ENCODE results near the gene HOXB3. TPM values are rescaled to one million over a fixed set of nuclear protein-coding genes. Genes with fewer than 3 reads are reported as not detected.

HOXB3 gene
- total RNA-seq, 1 donor from 2014 or later: 4.2 TPM

DNA sequence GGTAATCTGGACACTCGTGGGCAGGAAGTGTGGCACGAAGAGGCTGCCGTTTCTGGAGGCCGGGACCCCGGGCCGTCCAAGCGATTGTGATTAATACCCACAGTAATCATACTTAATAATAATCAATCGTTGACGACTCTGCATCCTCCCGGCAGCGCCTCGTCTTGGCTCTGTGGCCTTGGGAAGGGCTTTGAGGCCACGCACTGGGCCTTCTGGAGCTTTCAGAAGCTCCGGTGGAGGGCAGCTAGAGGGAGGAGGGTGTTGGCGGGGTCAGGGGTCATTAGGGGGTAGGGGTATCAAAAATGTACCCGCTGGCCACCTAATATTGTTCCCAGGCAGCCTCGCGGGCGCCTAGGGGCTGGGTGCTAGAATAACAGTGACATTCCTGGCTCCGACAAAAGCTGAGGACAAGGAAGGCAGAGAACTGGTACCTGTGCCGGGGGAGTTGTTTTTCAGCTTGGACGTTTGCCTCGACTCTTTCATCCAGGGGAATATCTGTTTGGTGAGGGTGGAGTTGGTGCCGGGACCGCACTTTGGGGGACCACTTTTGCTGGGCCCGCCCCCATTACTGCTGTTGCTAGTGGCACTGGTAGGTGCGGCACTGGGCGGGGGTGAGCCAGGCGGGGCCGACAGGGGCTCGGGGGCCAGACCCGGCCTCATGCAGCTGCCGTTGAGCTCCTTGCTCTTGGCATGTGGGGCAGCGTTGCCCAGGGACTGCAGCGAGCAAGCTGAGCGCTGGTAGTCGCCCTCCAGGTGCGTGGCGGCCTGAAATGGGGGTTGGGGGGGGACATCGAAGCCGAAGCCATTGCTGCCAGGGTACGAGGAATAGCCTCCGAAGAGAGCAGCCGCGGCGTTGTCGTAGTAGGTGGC lies 38.2 kb downstream of the HOXB3 start:
- Histone ChIP-seq H3K9me3 (ENCODE audit: control insufficient read depth in 3 of 3, low read length in 3 of 3) (no peaks in the 10 kb centered on the region), H3K36me3 (ENCODE audit: control insufficient read depth in 3 of 3, insufficient read depth in 3 of 3, low read length in 3 of 3) (peaks cover 0 to 3% (median 0%) of the 10 kb centered on the region in 3 donors), H3K27ac (ENCODE audit: low read depth, low read length) (no peak overlapping the region), H3K4me3 (ENCODE audit: low read length in 3 of 3) (no peak overlapping the region), H3K27me3 (ENCODE audit: control insufficient read depth in 3 of 3, insufficient read depth in 3 of 3, low read length in 3 of 3) (peaks cover 3 to 76% (median 58%) of the 10 kb centered on the region in 3 donors), H3K4me1 (ENCODE audit: control insufficient read depth in 3 of 3, insufficient read depth in 3 of 3, low read length in 3 of 3) (peaks cover 0 to 15% (median 3%) of the 10 kb centered on the region in 3 donors), H3K9ac (ENCODE audit: low read depth in 1 of 3, low read length in 3 of 3) (no peak overlapping the region)

DNA sequence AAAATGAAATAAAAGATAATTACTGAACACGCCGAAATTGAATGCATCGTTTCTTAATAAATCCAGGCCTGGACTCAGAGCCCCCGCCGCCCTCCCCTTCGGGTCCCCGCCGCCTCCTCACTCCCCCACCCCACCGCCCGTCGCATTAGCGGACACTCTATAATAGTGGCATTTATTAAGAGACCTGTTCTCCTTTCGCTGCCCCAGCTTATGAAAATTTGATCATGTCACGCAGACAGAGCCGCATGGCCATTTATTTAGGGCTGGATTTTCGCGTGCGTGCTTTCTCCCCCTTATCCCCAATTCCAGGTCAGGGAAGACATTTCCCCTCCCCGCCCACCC lies 38.9 kb downstream of the HOXB3 start:
- Histone ChIP-seq H3K4me3 (ENCODE audit: low read length in 3 of 3) (no peak overlapping the region), H3K9ac (ENCODE audit: low read depth in 1 of 3, low read length in 3 of 3) (no peak overlapping the region), H3K9me3 (ENCODE audit: control insufficient read depth in 3 of 3, low read length in 3 of 3) (no peaks in the 10 kb centered on the region), H3K27ac (ENCODE audit: low read depth, low read length) (no peak overlapping the region), H3K27me3 (ENCODE audit: control insufficient read depth in 3 of 3, insufficient read depth in 3 of 3, low read length in 3 of 3) (peaks cover 3 to 79% (median 58%) of the 10 kb centered on the region in 3 donors), H3K4me1 (ENCODE audit: control insufficient read depth in 3 of 3, insufficient read depth in 3 of 3, low read length in 3 of 3) (peaks cover 0 to 19% (median 3%) of the 10 kb centered on the region in 3 donors), H3K36me3 (ENCODE audit: control insufficient read depth in 3 of 3, insufficient read depth in 3 of 3, low read length in 3 of 3) (peaks cover 0 to 3% (median 0%) of the 10 kb centered on the region in 3 donors)

DNA sequence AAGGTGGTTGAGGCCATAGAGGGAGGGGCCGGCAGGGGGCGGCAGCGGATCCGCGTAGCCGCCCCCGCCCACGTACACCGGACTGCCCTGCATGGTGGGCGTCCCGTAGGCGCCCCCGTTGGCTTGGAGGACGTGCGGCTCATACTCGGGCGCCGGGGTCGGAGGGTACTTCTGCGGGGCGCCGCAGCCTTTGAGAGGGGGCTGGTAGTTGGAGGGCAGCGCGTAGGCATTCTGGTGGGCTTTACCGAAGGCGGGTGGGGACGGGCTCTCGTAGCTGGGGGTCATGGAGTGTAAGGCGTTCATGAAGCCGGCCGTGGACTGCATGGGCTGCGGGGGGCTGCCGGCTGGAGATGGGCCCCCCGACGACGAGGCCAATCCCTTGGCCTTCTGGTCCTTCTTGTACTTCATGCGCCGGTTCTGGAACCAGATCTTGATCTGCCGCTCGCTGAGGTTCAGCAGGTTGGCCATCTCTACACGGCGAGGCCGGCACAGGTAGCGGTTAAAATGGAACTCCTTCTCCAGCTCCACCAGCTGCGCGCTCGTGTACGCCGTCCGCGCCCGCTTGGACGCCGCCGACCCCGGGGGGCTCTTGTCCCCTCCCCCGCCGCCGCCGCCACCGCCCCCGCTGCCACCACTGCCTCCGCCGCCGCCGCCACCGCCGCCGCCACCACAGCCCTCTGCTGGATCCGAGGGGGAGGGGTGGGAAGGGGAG lies 39.4 kb downstream of the HOXB3 start:
- no peak overlapping the region for H3K9ac ChIP-seq (ENCODE audit: low read depth in 1 of 3, low read length in 3 of 3)
- peaks cover 0 to 23% (median 3%) of the 10 kb centered on the region in 3 donors for H3K4me1 ChIP-seq (ENCODE audit: control insufficient read depth in 3 of 3, insufficient read depth in 3 of 3, low read length in 3 of 3)
- H3K27me3 ChIP-seq (ENCODE audit: control insufficient read depth in 3 of 3, insufficient read depth in 3 of 3, low read length in 3 of 3): peaks cover 3 to 78% (median 58%) of the 10 kb centered on the region in 3 donors
- no peaks in the 10 kb centered on the region for H3K9me3 ChIP-seq (ENCODE audit: control insufficient read depth in 3 of 3, low read length in 3 of 3)
- H3K36me3 ChIP-seq (ENCODE audit: control insufficient read depth in 3 of 3, insufficient read depth in 3 of 3, low read length in 3 of 3): peaks cover 0 to 3% (median 0%) of the 10 kb centered on the region in 3 donors
- H3K27ac ChIP-seq (ENCODE audit: low read depth, low read length): no peak overlapping the region
- H3K4me3 ChIP-seq (ENCODE audit: low read length in 3 of 3): no peak overlapping the region

DNA sequence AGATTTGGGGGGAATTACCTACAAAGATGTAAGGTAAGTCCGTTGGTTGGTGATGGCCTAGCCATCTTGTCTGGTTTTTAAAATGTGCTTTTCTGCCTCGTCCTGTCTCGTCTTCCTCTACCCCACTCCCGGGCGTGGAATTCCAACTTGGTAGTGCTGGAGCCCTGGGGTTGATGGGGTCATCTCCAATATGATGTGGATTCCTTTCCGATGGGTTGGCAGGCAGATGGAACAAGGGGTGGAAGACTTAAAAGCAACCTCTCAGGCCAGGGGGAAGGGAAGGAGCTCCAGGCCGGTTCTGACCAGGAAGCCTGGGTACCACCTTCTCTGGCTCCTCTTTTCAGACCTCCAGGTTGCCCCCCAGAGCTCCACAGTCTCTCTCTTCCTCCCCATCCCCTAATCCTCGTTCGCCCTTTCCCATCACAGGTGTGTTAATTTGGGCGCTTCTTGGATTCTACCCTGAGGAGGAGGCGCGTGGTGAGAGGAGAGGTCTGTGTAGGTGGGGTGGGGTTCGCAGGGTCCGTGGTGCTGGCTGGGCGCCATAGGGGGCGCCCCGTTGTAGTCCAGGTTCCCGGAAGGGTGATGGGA lies 40.0 kb downstream of the HOXB3 start:
- Histone ChIP-seq H3K36me3 (ENCODE audit: control insufficient read depth in 3 of 3, insufficient read depth in 3 of 3, low read length in 3 of 3) (peaks cover 0 to 3% (median 0%) of the 10 kb centered on the region in 3 donors), H3K9me3 (ENCODE audit: control insufficient read depth in 3 of 3, low read length in 3 of 3) (no peaks in the 10 kb centered on the region), H3K9ac (ENCODE audit: low read depth in 1 of 3, low read length in 3 of 3) (no peak overlapping the region), H3K4me3 (ENCODE audit: low read length in 3 of 3) (no peak overlapping the region), H3K27ac (ENCODE audit: low read depth, low read length) (no peak overlapping the region), H3K27me3 (ENCODE audit: control insufficient read depth in 3 of 3, insufficient read depth in 3 of 3, low read length in 3 of 3) (peaks cover 3 to 84% (median 61%) of the 10 kb centered on the region in 3 donors), H3K4me1 (ENCODE audit: control insufficient read depth in 3 of 3, insufficient read depth in 3 of 3, low read length in 3 of 3) (peaks cover 0 to 29% (median 3%) of the 10 kb centered on the region in 3 donors)

DNA sequence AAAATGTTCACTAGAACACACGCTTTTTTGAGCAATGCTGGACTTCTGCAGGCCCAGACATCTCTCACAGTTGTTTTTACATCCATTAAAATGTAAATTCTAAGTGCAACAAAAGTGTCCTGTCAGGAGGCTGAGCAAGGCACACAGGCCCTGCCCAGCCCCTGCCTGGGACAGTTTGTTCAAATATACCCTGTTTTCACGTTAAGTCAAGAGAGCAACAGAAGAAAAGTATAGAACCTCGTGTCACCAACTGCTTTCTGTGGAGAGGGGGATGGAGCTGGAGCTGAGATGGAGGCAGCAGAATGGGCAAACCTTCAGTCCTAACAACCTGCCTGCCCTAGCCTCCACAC lies 40.8 kb downstream of the HOXB3 start:
- Histone ChIP-seq H3K27ac (ENCODE audit: low read depth, low read length) (no peak overlapping the region), H3K36me3 (ENCODE audit: control insufficient read depth in 3 of 3, insufficient read depth in 3 of 3, low read length in 3 of 3) (peaks cover 0 to 3% (median 0%) of the 10 kb centered on the region in 3 donors), H3K27me3 (ENCODE audit: control insufficient read depth in 3 of 3, insufficient read depth in 3 of 3, low read length in 3 of 3) (peaks cover under 1 to 78% (median 54%) of the 10 kb centered on the region in 3 donors), H3K9me3 (ENCODE audit: control insufficient read depth in 3 of 3, low read length in 3 of 3) (no peaks in the 10 kb centered on the region), H3K9ac (ENCODE audit: low read depth in 1 of 3, low read length in 3 of 3) (no peak overlapping the region), H3K4me3 (ENCODE audit: low read length in 3 of 3) (no peak overlapping the region), H3K4me1 (ENCODE audit: control insufficient read depth in 3 of 3, insufficient read depth in 3 of 3, low read length in 3 of 3) (peaks cover 0 to 26% (median 0%) of the 10 kb centered on the region in 3 donors)

DNA sequence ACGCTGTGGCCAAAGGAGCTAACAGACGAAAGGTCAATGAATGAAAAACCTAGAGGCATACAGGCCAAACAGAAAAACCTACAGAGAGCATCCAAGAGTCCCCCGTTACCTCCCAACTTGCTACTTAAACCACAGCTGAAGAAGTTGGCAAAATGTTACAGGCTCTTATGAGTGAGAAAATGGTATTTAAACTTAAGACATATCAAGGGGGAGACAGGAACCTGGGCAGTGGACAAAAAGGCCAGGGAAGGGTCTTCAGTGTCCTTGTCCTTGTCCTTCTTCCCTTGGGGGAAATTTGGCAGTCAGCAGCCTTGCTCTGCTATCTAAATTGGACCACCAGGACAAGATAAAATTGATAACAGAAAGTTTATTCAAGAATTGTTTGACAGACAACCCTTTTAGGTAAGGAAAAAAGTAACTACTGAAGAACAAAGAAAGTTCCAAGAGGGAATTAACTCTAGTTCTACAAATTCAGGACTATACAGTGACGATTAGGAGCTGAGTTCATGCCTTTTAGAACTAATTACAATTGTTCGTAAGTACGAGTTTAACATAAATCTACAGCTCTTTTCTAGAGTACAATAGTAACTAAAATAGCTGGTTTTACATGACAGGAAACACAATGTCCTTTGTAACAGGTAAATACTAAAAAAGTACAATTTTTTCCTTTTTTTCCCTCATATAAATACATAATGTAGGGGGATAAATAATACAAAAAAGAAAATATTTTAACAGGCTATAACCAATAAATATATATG lies 41.3 kb downstream of the HOXB3 start:
- H3K27ac ChIP-seq (ENCODE audit: low read depth, low read length): no peak overlapping the region
- H3K9me3 ChIP-seq (ENCODE audit: control insufficient read depth in 3 of 3, low read length in 3 of 3): no peaks in the 10 kb centered on the region
- no peak overlapping the region for H3K4me3 ChIP-seq (ENCODE audit: low read length in 3 of 3)
- H3K36me3 ChIP-seq (ENCODE audit: control insufficient read depth in 3 of 3, insufficient read depth in 3 of 3, low read length in 3 of 3): peaks cover 0 to 3% (median 0%) of the 10 kb centered on the region in 3 donors
- no peak overlapping the region for H3K9ac ChIP-seq (ENCODE audit: low read depth in 1 of 3, low read length in 3 of 3)
- H3K27me3 ChIP-seq (ENCODE audit: control insufficient read depth in 3 of 3, insufficient read depth in 3 of 3, low read length in 3 of 3): peaks cover 0 to 73% (median 53%) of the 10 kb centered on the region in 3 donors
- peaks cover 0 to 29% (median 0%) of the 10 kb centered on the region in 3 donors for H3K4me1 ChIP-seq (ENCODE audit: control insufficient read depth in 3 of 3, insufficient read depth in 3 of 3, low read length in 3 of 3)

DNA sequence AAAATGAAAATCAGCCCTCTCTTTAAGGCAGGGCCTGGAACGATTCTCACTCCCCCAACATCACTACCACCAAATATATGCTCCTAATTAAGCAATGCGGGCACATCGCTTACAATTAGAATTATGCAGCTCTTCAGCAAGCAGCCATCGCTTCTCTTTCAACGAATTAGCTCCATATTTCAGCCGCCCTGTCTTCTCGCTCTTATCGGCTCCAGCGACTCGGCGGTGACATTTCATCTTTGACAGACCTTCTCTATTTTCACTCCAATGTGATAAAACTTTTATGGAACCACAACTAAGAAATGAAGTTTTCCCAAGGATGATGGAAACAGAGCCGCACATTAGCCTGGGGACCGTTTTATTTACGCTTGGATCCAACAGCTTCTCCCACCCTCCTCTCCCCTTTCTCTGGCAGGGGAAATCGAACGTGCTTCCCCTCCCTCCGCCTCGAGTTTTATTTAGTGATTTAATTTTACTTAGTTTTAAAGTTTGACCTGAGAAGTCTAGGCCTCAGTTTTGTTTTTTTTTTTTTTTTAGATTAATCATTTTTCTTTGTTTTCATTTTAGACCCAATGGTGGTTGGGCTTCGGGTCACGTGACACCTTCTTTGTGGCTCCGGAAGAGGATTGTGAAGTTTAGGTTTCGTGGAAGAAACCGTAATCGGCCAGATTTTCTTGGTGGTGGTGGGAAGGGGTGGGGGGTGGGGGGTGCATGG lies 42.1 kb downstream of the HOXB3 start:
- H3K4me1 ChIP-seq (ENCODE audit: control insufficient read depth in 3 of 3, insufficient read depth in 3 of 3, low read length in 3 of 3): peaks cover 3 to 29% (median 4%) of the 10 kb centered on the region in 3 donors
- no peak overlapping the region for H3K27ac ChIP-seq (ENCODE audit: low read depth, low read length)
- peaks cover 0 to 3% (median 0%) of the 10 kb centered on the region in 3 donors for H3K36me3 ChIP-seq (ENCODE audit: control insufficient read depth in 3 of 3, insufficient read depth in 3 of 3, low read length in 3 of 3)
- peaks cover 0 to 71% (median 54%) of the 10 kb centered on the region in 3 donors for H3K27me3 ChIP-seq (ENCODE audit: control insufficient read depth in 3 of 3, insufficient read depth in 3 of 3, low read length in 3 of 3)
- no peaks in the 10 kb centered on the region for H3K9me3 ChIP-seq (ENCODE audit: control insufficient read depth in 3 of 3, low read length in 3 of 3)
- peak overlapping the region in 1 of 3 donors; percentile 27 for H3K9ac ChIP-seq (ENCODE audit: low read depth in 1 of 3, low read length in 3 of 3)
- H3K4me3 ChIP-seq (ENCODE audit: low read length in 3 of 3): peak overlapping the region in 2 of 3 donors; percentile 32 to 38

DNA sequence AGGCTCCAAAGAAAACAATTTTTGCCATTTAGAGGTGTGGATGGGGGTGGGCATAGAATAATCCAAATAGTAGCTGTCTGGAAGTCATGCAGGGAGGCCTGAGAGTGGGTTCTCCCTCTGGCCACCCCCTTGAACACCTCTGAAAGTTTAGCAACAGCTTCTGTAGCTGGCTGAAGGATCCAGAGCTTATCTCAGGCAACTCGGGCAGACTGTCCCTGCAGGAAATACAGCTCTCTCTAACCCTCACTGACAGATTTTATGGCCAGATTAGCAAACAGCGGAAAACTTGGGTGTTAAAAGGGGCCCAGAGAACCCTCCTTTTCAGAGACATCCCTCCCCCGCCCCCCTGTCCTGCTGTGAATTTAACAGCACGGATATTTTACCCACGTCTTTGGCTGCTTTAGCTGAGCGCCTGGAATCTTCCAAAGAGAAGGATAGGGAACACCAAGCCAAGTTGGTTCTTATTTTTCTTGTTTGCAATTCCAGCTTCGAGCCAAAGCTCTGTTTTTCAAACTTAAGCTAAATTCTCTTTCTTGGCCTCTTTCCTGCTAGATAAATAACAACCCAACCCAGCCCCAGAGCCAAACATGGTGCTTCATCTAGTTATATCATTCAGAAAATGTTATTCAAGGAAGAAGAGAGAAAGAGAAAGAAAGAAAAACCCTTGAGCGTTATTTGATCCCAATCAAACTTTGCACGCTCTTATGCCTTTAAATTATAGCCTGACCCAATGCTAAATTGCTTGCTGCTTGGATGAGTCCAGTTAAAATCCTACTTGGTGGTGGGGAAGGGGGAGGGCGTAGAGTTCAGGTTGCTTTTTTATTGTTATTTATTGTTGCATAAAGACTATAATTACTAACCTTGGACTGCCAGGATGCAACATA lies 42.9 kb downstream of the HOXB3 start:
- Histone ChIP-seq H3K4me3 (ENCODE audit: low read length in 3 of 3) (peak overlapping the region in 1 of 3 donors; percentile 38), H3K27ac (ENCODE audit: low read depth, low read length) (no peak overlapping the region), H3K4me1 (ENCODE audit: control insufficient read depth in 3 of 3, insufficient read depth in 3 of 3, low read length in 3 of 3) (peaks cover 4 to 32% (median 5%) of the 10 kb centered on the region in 3 donors), H3K9ac (ENCODE audit: low read depth in 1 of 3, low read length in 3 of 3) (peak overlapping the region in 1 of 3 donors; percentile 66), H3K36me3 (ENCODE audit: control insufficient read depth in 3 of 3, insufficient read depth in 3 of 3, low read length in 3 of 3) (peaks cover 0 to 3% (median 0%) of the 10 kb centered on the region in 3 donors), H3K9me3 (ENCODE audit: control insufficient read depth in 3 of 3, low read length in 3 of 3) (no peaks in the 10 kb centered on the region), H3K27me3 (ENCODE audit: control insufficient read depth in 3 of 3, insufficient read depth in 3 of 3, low read length in 3 of 3) (peaks cover 0 to 71% (median 55%) of the 10 kb centered on the region in 3 donors)

All from skeletal muscle tissue (tissue), 4 donors.